HEK293 (cell line): ENCODE data around the gene ADAR.

ENCODE experiments used
- CTCF ChIA-PET: fragments of 350-600 bp; formaldehyde crosslinking; extraction: SDS; loops from one replicate; lab custom pipeline; 2021; ENCODE audit warnings: antibody characterized with exemption; lab: Yijun Ruan, JAX
- POLR2A ChIA-PET: fragments of 300-600 bp; formaldehyde crosslinking; extraction: SDS; loops from one replicate; lab custom pipeline; 2020; ENCODE audit warnings: antibody characterized with exemption, inconsistent platforms; lab: Yijun Ruan, JAX
- H3K27ac ChIP-seq: fragments of 200-500 bp; sonication (Bioruptor generic); 2 replicates; pipeline ENCODE4 v1.5.1; 2014; ENCODE audit warnings: low read depth, low read length, control low read depth, inconsistent platforms; ENCODE audit errors: extremely low read depth
- H3K36me3 ChIP-seq, 2 experiments: fragments of 200-500 bp in 1 of 2; sonication (Bioruptor generic) in 1 of 2; 1 replicate in 1 of 2; 2 replicates in 1 of 2; pipeline ENCODE4 v1.5.1; 2014 to 2017; ENCODE audit warnings: inconsistent platforms in 2 of 2, low read length in 2 of 2; ENCODE audit not compliant: control insufficient read depth in 2 of 2, insufficient read depth in 1 of 2
- H3K4me1 ChIP-seq: fragments of 200-500 bp; sonication (Bioruptor generic); 2 replicates; pipeline ENCODE4 v1.5.1; 2014; ENCODE audit warnings: mild to moderate bottlenecking, low read length, inconsistent platforms; ENCODE audit not compliant: control insufficient read depth, insufficient read depth
- H3K4me3 ChIP-seq: 2 replicates; pipeline ENCODE4 v1.5.1; 2011; ENCODE audit warnings: low read depth, mild to moderate bottlenecking, control low read depth, low read length, moderate library complexity
- H3K9me3 ChIP-seq: fragments of 200-500 bp; sonication (Bioruptor generic); 2 replicates; pipeline ENCODE4 v1.5.1; 2014; ENCODE audit warnings: low read depth, low read length, inconsistent platforms; ENCODE audit not compliant: control insufficient read depth, insufficient read depth
- BCL11B ChIP-seq: fragments of 450-650 bp; formaldehyde crosslinking; IDR thresholded peaks from 2 replicates; pipeline ENCODE4 v1.5.1; 2016; ENCODE audit warnings: low read depth, missing biosample characterization, missing genetic modification characterization
- MYNN ChIP-seq: fragments of 450-650 bp; formaldehyde crosslinking; IDR thresholded peaks from 2 replicates; pipeline ENCODE4 v1.5.1; 2016; ENCODE audit warnings: missing biosample characterization, missing genetic modification characterization, borderline replicate concordance
- MZF1 ChIP-seq: fragments of 450-650 bp; formaldehyde crosslinking; IDR thresholded peaks from 2 replicates; pipeline ENCODE4 v1.5.1; 2017; ENCODE audit warnings: missing biosample characterization, missing genetic modification characterization, borderline replicate concordance
- SALL2 ChIP-seq: fragments of 450-650 bp; formaldehyde crosslinking; IDR thresholded peaks from 2 replicates; pipeline ENCODE4 v1.5.0; 2017; ENCODE audit warnings: missing biosample characterization, mild to moderate bottlenecking, missing genetic modification characterization, borderline replicate concordance
- SP3 ChIP-seq: fragments of 450-650 bp; formaldehyde crosslinking; IDR thresholded peaks from 2 replicates; pipeline ENCODE4 v1.5.1; 2016; ENCODE audit warnings: missing biosample characterization, missing genetic modification characterization
- SP7 ChIP-seq: fragments of 450-650 bp; formaldehyde crosslinking; IDR thresholded peaks from 2 replicates; pipeline ENCODE4 v1.5.1; 2016; ENCODE audit warnings: missing biosample characterization, missing genetic modification characterization
- TSHZ1 ChIP-seq: fragments of 450-650 bp; formaldehyde crosslinking; IDR thresholded peaks from 2 replicates; pipeline ENCODE4 v1.5.1; 2016; ENCODE audit warnings: missing biosample characterization, missing genetic modification characterization, borderline replicate concordance
- YY2 ChIP-seq: fragments of 450-650 bp; formaldehyde crosslinking; IDR thresholded peaks from 2 replicates; pipeline ENCODE4 v1.5.1; 2016; ENCODE audit warnings: missing biosample characterization, missing genetic modification characterization
- ZNF133 ChIP-seq: fragments of 450-650 bp; formaldehyde crosslinking; IDR thresholded peaks from 2 replicates; pipeline ENCODE4 v1.5.1; 2016; ENCODE audit warnings: missing biosample characterization, missing genetic modification characterization
- ZNF140 ChIP-seq: fragments of 450-650 bp; formaldehyde crosslinking; IDR thresholded peaks from 2 replicates; pipeline ENCODE4 v1.5.1; 2016; ENCODE audit warnings: missing biosample characterization, missing genetic modification characterization
- ZNF169 ChIP-seq: fragments of 450-650 bp; formaldehyde crosslinking; IDR thresholded peaks from 2 replicates; pipeline ENCODE4 v1.5.1; 2016; ENCODE audit warnings: missing biosample characterization, missing genetic modification characterization
- ZNF174 ChIP-seq: fragments of 450-650 bp; formaldehyde crosslinking; IDR thresholded peaks from 2 replicates; pipeline ENCODE4 v1.5.0; 2017; ENCODE audit warnings: missing biosample characterization, mild to moderate bottlenecking, missing genetic modification characterization
- ZNF175 ChIP-seq: fragments of 450-650 bp; formaldehyde crosslinking; IDR thresholded peaks from 2 replicates; pipeline ENCODE4 v1.5.1; 2016; ENCODE audit warnings: missing biosample characterization, missing genetic modification characterization
- ZNF248 ChIP-seq: fragments of 450-650 bp; formaldehyde crosslinking; IDR thresholded peaks from 2 replicates; pipeline ENCODE4 v1.5.1; 2017; ENCODE audit warnings: missing biosample characterization, missing genetic modification characterization
- ZNF280C ChIP-seq: fragments of 450-650 bp; formaldehyde crosslinking; IDR thresholded peaks from 2 replicates; pipeline ENCODE4 v1.5.1; 2016; ENCODE audit warnings: missing biosample characterization, missing genetic modification characterization
- ZNF324 ChIP-seq: fragments of 450-650 bp; formaldehyde crosslinking; IDR thresholded peaks from 2 replicates; pipeline ENCODE4 v1.5.1; 2016; ENCODE audit warnings: missing biosample characterization, missing genetic modification characterization
- ZNF335 ChIP-seq: fragments of 450-650 bp; formaldehyde crosslinking; conservative IDR thresholded peaks from 2 replicates; pipeline ENCODE4 v1.5.1; 2016; ENCODE audit warnings: missing biosample characterization, missing genetic modification characterization
- ZNF426 ChIP-seq: fragments of 450-650 bp; formaldehyde crosslinking; IDR thresholded peaks from 2 replicates; pipeline ENCODE4 v1.5.1; 2017; ENCODE audit warnings: missing biosample characterization, missing genetic modification characterization, mild to moderate bottlenecking, inconsistent platforms, moderate library complexity
- ZNF433 ChIP-seq: fragments of 450-650 bp; formaldehyde crosslinking; IDR thresholded peaks from 2 replicates; pipeline ENCODE4 v1.5.1; 2016; ENCODE audit warnings: missing biosample characterization, missing genetic modification characterization, low read depth
- ZNF473 ChIP-seq: fragments of 450-650 bp; formaldehyde crosslinking; IDR thresholded peaks from 2 replicates; pipeline ENCODE4 v1.5.1; 2017; ENCODE audit warnings: missing biosample characterization, missing genetic modification characterization
- ZNF544 ChIP-seq: fragments of 450-650 bp; formaldehyde crosslinking; IDR thresholded peaks from 2 replicates; pipeline ENCODE4 v1.5.0; 2017; ENCODE audit warnings: missing biosample characterization, missing genetic modification characterization
- ZNF560 ChIP-seq: fragments of 450-650 bp; formaldehyde crosslinking; IDR thresholded peaks from 2 replicates; pipeline ENCODE4 v1.5.1; 2017; ENCODE audit warnings: missing biosample characterization, missing genetic modification characterization, borderline replicate concordance
- ZNF645 ChIP-seq: fragments of 450-650 bp; formaldehyde crosslinking; IDR thresholded peaks from 2 replicates; pipeline ENCODE4; 2016; ENCODE audit warnings: missing biosample characterization, missing genetic modification characterization
- ZNF664 ChIP-seq: fragments of 450-650 bp; formaldehyde crosslinking; IDR thresholded peaks from 2 replicates; pipeline ENCODE4 v1.5.1; 2016; ENCODE audit warnings: missing biosample characterization, missing genetic modification characterization
- ZNF677 ChIP-seq: fragments of 450-650 bp; IDR thresholded peaks from 2 replicates; pipeline ENCODE4 v1.5.0; 2018; ENCODE audit warnings: missing biosample characterization, mild to moderate bottlenecking, missing genetic modification characterization, moderate library complexity
- ZNF776 ChIP-seq: fragments of 450-650 bp; formaldehyde crosslinking; IDR thresholded peaks from 2 replicates; pipeline ENCODE4 v1.5.0; 2017; ENCODE audit warnings: missing biosample characterization, missing genetic modification characterization, borderline replicate concordance
- ZNF777 ChIP-seq: fragments of 450-650 bp; formaldehyde crosslinking; IDR thresholded peaks from 2 replicates; pipeline ENCODE4 v1.5.1; 2017; ENCODE audit warnings: missing biosample characterization, missing genetic modification characterization, borderline replicate concordance

Gene ADAR, protein sequence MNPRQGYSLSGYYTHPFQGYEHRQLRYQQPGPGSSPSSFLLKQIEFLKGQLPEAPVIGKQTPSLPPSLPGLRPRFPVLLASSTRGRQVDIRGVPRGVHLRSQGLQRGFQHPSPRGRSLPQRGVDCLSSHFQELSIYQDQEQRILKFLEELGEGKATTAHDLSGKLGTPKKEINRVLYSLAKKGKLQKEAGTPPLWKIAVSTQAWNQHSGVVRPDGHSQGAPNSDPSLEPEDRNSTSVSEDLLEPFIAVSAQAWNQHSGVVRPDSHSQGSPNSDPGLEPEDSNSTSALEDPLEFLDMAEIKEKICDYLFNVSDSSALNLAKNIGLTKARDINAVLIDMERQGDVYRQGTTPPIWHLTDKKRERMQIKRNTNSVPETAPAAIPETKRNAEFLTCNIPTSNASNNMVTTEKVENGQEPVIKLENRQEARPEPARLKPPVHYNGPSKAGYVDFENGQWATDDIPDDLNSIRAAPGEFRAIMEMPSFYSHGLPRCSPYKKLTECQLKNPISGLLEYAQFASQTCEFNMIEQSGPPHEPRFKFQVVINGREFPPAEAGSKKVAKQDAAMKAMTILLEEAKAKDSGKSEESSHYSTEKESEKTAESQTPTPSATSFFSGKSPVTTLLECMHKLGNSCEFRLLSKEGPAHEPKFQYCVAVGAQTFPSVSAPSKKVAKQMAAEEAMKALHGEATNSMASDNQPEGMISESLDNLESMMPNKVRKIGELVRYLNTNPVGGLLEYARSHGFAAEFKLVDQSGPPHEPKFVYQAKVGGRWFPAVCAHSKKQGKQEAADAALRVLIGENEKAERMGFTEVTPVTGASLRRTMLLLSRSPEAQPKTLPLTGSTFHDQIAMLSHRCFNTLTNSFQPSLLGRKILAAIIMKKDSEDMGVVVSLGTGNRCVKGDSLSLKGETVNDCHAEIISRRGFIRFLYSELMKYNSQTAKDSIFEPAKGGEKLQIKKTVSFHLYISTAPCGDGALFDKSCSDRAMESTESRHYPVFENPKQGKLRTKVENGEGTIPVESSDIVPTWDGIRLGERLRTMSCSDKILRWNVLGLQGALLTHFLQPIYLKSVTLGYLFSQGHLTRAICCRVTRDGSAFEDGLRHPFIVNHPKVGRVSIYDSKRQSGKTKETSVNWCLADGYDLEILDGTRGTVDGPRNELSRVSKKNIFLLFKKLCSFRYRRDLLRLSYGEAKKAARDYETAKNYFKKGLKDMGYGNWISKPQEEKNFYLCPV

DNA sequence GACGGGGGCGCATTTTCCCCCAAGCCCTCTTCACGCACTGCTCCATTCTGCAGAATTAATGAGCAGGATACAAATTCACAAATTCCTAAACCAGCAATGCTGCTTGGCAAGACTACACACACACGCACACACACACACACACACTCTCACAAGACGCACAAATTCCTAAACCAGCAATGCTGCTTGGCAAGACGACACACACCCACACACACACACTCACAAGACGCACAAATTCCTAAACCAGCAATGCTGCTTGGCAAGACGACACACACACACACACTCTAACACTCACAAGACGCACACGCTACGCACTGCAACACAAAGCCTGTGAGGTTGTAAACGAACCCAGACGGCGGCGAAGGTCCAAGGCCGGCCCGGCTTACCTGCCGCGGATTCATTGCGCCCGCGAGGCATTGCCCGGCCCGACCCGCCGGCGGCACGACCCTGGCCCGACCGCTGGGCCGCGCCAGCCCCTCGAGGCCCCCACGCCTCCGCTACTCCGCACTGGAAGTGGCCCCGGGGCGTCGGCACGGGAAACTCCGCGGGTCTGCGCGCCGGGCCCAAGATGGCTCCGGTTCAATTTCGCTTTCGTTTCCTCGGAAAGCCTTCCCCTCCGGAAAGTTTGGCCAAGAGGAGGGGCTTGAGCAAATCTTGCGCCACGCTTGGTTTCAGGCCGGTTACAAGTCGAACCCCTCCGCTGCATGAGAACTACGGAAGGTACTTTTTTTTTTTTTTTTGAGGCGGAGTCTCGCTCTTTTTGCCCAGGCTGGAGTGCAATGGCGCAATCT, at the start of gene ADAR:
TSS of gene ADAR (minus strand) at position 578 of the 788 bp plus-strand sequence. CDS start at position 398, 180 bp downstream.
- CTCF ChIA-PET, result interaction anchor here (1.3 kb wide), 1 partner anchor 20 kb away, joined by 3 read pairs; no protein-coding TSS in a partner anchor
- Histone ChIP-seq H3K4me3 (peak within 1 kb of the TSS; percentile 58), H3K9me3 (no peaks in the 10 kb centered on the region), H3K4me1 (peaks cover 18% of the 10 kb centered on the region; the same call in 1 of the 2 replicates), H3K27ac (peak within 1 kb of the TSS; percentile 93), H3K36me3 (peaks cover 0 to 16% of the 10 kb centered on the region in 2 experiments; a peak in 1 of 3 replicates)
- POLR2A ChIA-PET, result interaction anchor here (0.6 to 0.9 kb wide), 5 partner anchors 8 to 345 kb away, joined by 3 to 20 read pairs (median 3); no protein-coding TSS in a partner anchor
- TF ChIP-seq ZNF645 (tag by site-specific recombination) (no peak), ZNF280C (no peak), ZNF248 (tag by site-specific recombination) (no peak), ZNF175 (tag by site-specific recombination) (no peak), ZNF324 (tag by site-specific recombination) (peak; percentile 87), ZNF140 (no peak), SP3 (tag by site-specific recombination) (peak; percentile 85), ZNF664 (tag by site-specific recombination) (no peak), ZNF544 (tag by site-specific recombination) (no peak), ZNF776 (tag by site-specific recombination) (no peak), MZF1 (tag by site-specific recombination) (no peak), SP7 (tag by site-specific recombination) (peak; percentile 40; the same call in 1 of the 2 replicates), YY2 (tag by site-specific recombination) (no peak), SALL2 (tag by site-specific recombination) (no peak), ZNF174 (tag by site-specific recombination) (no peak), ZNF473 (tag by site-specific recombination) (no peak), ZNF677 (tag by site-specific recombination) (0 out of 2 replicates have a peak, but pooled peaks have one; percentile 26), BCL11B (tag by site-specific recombination) (no peak), ZNF433 (tag by site-specific recombination) (no peak), ZNF560 (tag by site-specific recombination) (no peak), ZNF169 (tag by site-specific recombination) (no peak), ZNF777 (tag by site-specific recombination) (peak; percentile 83; the same call in 1 of the 2 replicates), ZNF426 (tag by site-specific recombination) (no peak), ZNF133 (tag by site-specific recombination) (no peak), MYNN (tag by site-specific recombination) (0 out of 2 replicates have a peak, but pooled peaks have one; percentile 16), ZNF335 (tag by site-specific recombination) (peak; percentile 90), TSHZ1 (no peak)
